Measurements from ENCODE around the gene UEVLD.

Gene UEVLD

DNA sequence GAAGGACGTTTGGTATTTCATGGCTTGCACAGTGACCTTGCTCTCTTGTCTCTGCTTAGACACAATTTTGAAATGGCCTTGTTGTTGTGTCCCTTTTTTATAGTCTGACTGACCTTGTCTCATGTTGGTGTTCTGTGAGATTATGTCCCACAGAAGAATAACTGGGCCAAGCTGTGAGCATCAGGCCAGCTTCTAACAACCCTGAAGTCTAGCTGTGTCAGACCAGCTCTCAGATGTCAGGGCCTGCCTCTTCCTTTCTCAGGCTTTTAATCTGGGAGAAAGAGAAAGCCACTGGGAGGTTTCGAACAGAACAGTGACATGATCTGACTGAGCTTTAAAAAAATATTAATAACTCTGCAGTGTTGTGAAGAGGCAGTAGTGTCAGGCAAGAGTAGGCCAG, 2.0 kb upstream of the UEVLD start:
- TF ChIP-seq, protein P1, sequence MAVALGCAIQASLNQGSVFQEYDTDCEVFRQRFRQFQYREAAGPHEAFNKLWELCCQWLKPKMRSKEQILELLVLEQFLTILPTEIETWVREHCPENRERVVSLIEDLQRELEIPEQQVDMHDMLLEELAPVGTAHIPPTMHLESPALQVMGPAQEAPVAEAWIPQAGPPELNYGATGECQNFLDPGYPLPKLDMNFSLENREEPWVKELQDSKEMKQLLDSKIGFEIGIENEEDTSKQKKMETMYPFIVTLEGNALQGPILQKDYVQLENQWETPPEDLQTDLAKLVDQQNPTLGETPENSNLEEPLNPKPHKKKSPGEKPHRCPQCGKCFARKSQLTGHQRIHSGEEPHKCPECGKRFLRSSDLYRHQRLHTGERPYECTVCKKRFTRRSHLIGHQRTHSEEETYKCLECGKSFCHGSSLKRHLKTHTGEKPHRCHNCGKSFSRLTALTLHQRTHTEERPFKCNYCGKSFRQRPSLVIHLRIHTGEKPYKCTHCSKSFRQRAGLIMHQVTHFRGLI (tag by site-specific recombination; IDR thresholded peaks at IDR 0.05), result no peak
- TF ChIP-seq, protein P2, sequence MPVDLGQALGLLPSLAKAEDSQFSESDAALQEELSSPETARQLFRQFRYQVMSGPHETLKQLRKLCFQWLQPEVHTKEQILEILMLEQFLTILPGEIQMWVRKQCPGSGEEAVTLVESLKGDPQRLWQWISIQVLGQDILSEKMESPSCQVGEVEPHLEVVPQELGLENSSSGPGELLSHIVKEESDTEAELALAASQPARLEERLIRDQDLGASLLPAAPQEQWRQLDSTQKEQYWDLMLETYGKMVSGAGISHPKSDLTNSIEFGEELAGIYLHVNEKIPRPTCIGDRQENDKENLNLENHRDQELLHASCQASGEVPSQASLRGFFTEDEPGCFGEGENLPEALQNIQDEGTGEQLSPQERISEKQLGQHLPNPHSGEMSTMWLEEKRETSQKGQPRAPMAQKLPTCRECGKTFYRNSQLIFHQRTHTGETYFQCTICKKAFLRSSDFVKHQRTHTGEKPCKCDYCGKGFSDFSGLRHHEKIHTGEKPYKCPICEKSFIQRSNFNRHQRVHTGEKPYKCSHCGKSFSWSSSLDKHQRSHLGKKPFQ (tag by site-specific recombination; IDR thresholded peaks at IDR 0.05), result no peak
- TF ChIP-seq ZNF214 (tag by site-specific recombination; IDR thresholded peaks at IDR 0.05; ENCODE audit: borderline replicate concordance) (no peak), ZNF654 (tag by site-specific recombination; IDR thresholded peaks at IDR 0.05; ENCODE audit: low read depth) (no peak), ZNF416 (tag by site-specific recombination; IDR thresholded peaks at IDR 0.05) (no peak), ZEB2 (tag by site-specific recombination; IDR thresholded peaks at IDR 0.05) (no peak), ZBTB1 (tag by site-specific recombination; IDR thresholded peaks at IDR 0.05) (no peak), ZNF843 (tag by site-specific recombination; IDR thresholded peaks at IDR 0.05) (no peak), ZBTB48 (tag by site-specific recombination; IDR thresholded peaks at IDR 0.05) (no peak), ZNF114 (tag by site-specific recombination; IDR thresholded peaks at IDR 0.05) (no peak), ZNF624 (tag by site-specific recombination; IDR thresholded peaks at IDR 0.05) (no peak), ZNF19 (tag by site-specific recombination; IDR thresholded peaks at IDR 0.05; ENCODE audit: low read depth) (no peak), ZNF658 (tag by site-specific recombination; IDR thresholded peaks at IDR 0.05) (no peak), ZNF561 (tag by site-specific recombination; IDR thresholded peaks at IDR 0.05; ENCODE audit: borderline replicate concordance) (no peak), ZNF623 (tag by site-specific recombination; IDR thresholded peaks at IDR 0.05) (no peak), ZNF274 (IDR thresholded peaks at IDR 0.05; ENCODE audit: low read length) (no peak), ZNF274 (tag by site-specific recombination; IDR thresholded peaks at IDR 0.05; ENCODE audit: borderline replicate concordance) (no peak), RBAK (tag by site-specific recombination; IDR thresholded peaks at IDR 0.05) (no peak)
- TF ChIP-seq, protein P3, sequence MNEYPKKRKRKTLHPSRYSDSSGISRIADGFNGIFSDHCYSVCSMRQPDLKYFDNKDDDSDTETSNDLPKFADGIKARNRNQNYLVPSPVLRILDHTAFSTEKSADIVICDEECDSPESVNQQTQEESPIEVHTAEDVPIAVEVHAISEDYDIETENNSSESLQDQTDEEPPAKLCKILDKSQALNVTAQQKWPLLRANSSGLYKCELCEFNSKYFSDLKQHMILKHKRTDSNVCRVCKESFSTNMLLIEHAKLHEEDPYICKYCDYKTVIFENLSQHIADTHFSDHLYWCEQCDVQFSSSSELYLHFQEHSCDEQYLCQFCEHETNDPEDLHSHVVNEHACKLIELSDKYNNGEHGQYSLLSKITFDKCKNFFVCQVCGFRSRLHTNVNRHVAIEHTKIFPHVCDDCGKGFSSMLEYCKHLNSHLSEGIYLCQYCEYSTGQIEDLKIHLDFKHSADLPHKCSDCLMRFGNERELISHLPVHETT (tag by site-specific recombination; IDR thresholded peaks at IDR 0.05), result no peak
- TF ChIP-seq, protein P4, sequence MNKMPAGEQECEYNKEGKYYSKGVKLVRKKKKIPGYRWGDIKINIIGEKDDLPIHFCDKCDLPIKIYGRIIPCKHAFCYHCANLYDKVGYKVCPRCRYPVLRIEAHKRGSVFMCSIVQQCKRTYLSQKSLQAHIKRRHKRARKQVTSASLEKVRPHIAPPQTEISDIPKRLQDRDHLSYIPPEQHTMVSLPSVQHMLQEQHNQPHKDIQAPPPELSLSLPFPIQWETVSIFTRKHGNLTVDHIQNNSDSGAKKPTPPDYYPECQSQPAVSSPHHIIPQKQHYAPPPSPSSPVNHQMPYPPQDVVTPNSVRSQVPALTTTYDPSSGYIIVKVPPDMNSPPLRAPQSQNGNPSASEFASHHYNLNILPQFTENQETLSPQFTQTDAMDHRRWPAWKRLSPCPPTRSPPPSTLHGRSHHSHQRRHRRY (tag by site-specific recombination; IDR thresholded peaks at IDR 0.05), result no peak
- Histone ChIP-seq H3K4me3 (ENCODE audit: low read depth, low read length) (no peak overlapping the region), H3K27ac (ENCODE audit: extremely low read depth, low read depth, low read length) (no peak overlapping the region), H3K36me3 (ENCODE audit: control insufficient read depth in 2 of 2, insufficient read depth in 1 of 2, low read length in 2 of 2) (peaks cover 0 to 3% of the 10 kb centered on the region in 2 experiments; a peak in 1 of 3 replicates), H3K4me1 (ENCODE audit: control insufficient read depth, insufficient read depth, low read length) (no peaks in the 10 kb centered on the region), H3K9me3 (ENCODE audit: control insufficient read depth, insufficient read depth, low read depth, low read length) (no peaks in the 10 kb centered on the region)
- POLR2A ChIA-PET, result interaction anchor here (0.8 to 1.3 kb wide), 3 partner anchors 11 to 44 kb away, joined by 3 to 5 read pairs (median 4); no protein-coding TSS in a partner anchor
- CTCF ChIA-PET, result no interaction called here

DNA sequence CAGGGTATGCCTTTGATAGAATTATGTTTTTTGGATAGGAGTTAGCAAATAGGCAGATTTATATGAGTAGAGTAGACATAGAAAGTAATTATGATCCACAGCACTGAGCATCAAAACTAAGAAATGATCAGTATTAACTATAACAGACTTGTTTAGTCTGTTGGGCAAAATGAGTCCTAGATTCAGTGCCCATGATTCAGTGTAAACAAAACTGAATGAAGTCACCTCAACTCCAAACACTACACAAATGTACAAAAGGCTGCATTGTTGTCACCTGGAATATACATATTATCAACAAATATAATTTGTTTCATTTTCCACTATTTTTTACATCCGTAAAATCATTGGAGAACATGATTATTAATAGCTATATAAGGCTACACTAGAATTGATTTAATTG, 6.7 kb downstream of the UEVLD start:
- H3K27ac ChIP-seq (ENCODE audit: extremely low read depth, low read depth, low read length), result no peak overlapping the region
- no peaks in the 10 kb centered on the region; a peak in 1 of 3 replicates for H3K36me3 ChIP-seq (ENCODE audit: control insufficient read depth in 2 of 2, insufficient read depth in 1 of 2, low read length in 2 of 2)
- CTCF ChIA-PET, result interaction anchor here (0.6 to 1.1 kb wide), 2 partner anchors 150 to 1209 kb away, joined by 3 read pairs; no protein-coding TSS in a partner anchor
- H3K9me3 ChIP-seq (ENCODE audit: control insufficient read depth, insufficient read depth, low read depth, low read length), result no peaks in the 10 kb centered on the region
- H3K4me3 ChIP-seq (ENCODE audit: low read depth, low read length), result no peak overlapping the region
- POLR2A ChIA-PET, result interaction anchor here (0.7 kb wide), 1 partner anchor 20 kb away, joined by 7 read pairs; no protein-coding TSS in a partner anchor
- H3K4me1 ChIP-seq (ENCODE audit: control insufficient read depth, insufficient read depth, low read length), result no peaks in the 10 kb centered on the region
- TF ChIP-seq TRIM28 (IDR thresholded peaks at IDR 0.05; ENCODE audit: borderline replicate concordance, low read length) (no peak), HOXD13 (CRISPR knock-in tag; IDR thresholded peaks at IDR 0.05; ENCODE audit: borderline replicate concordance) (no peak), ZNF302 (tag by site-specific recombination; IDR thresholded peaks at IDR 0.05; ENCODE audit: low read depth) (no peak), ZNF423 (tag by site-specific recombination; IDR thresholded peaks at IDR 0.05) (no peak)
- TF ChIP-seq, protein P5, sequence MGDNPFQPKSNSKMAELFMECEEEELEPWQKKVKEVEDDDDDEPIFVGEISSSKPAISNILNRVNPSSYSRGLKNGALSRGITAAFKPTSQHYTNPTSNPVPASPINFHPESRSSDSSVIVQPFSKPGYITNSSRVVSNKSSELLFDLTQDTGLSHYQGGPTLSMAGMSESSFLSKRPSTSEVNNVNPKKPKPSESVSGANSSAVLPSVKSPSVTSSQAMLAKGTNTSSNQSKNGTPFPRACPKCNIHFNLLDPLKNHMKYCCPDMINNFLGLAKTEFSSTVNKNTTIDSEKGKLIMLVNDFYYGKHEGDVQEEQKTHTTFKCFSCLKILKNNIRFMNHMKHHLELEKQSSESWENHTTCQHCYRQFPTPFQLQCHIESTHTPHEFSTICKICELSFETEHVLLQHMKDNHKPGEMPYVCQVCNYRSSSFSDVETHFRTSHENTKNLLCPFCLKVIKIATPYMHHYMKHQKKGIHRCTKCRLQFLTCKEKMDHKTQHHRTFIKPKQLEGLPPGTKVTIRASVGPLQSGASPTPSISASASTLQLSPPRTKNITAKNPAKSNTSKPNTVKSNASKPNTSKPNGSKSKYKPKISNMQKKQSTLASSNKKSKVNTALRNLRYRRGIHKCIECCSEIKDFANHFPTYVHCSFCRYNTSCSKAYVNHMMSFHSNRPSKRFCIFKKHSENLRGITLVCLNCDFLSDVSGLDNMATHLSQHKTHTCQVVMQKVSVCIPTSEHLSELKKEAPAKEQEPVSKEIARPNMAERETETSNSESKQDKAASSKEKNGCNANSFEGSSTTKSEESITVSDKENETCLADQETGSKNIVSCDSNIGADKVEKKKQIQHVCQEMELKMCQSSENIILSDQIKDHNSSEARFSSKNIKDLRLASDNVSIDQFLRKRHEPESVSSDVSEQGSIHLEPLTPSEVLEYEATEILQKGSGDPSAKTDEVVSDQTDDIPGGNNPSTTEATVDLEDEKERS (tag by site-specific recombination; IDR thresholded peaks at IDR 0.05), result no peak
- TF ChIP-seq, protein P6, sequence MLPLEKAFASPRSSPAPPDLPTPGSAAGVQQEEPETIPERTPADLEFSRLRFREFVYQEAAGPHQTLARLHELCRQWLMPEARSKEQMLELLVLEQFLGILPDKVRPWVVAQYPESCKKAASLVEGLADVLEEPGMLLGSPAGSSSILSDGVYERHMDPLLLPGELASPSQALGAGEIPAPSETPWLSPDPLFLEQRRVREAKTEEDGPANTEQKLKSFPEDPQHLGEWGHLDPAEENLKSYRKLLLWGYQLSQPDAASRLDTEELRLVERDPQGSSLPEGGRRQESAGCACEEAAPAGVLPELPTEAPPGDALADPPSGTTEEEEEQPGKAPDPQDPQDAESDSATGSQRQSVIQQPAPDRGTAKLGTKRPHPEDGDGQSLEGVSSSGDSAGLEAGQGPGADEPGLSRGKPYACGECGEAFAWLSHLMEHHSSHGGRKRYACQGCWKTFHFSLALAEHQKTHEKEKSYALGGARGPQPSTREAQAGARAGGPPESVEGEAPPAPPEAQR (tag by site-specific recombination; IDR thresholded peaks at IDR 0.05), result no peak

Measured in HEK293 (cell line).